BE2C (cell line): Measurements from ENCODE around the gene RC3H1.
"Not testable (repeated sequence)": the region's sequence is repeated elsewhere in the genome, so short reads cannot be mapped to it uniquely, and the experiment has no call there.

Source experiments
- DNase-seq: peaks from one replicate; pipeline ENCODE4 v3.0.0-alpha.2; 2020
- H3K27me3 ChIP-seq: fragments of 250-450 bp; sonication (Bioruptor Pico); 2 replicates; pipeline ENCODE4 v1.5.1; 2020; ENCODE audit warnings: mild to moderate bottlenecking
- H3K36me3 ChIP-seq: fragments of 250-450 bp; sonication (Bioruptor Pico); 2 replicates; pipeline ENCODE4 v1.5.1; 2020; ENCODE audit warnings: mild to moderate bottlenecking
- H3K4me1 ChIP-seq: fragments of 250-450 bp; sonication (Bioruptor Pico); 2 replicates; pipeline ENCODE4 v1.5.1; 2020
- H3K4me3 ChIP-seq: 2 replicates; pipeline ENCODE4 v1.5.1; 2011; ENCODE audit warnings: low read depth, low read length
- H3K9me3 ChIP-seq: fragments of 250-450 bp; sonication (Bioruptor Pico); 2 replicates; pipeline ENCODE4 v1.5.1; 2020
- CTCF ChIP-seq: IDR thresholded peaks from 2 replicates; pipeline ENCODE4 v1.5.1; 2012; ENCODE audit warnings: mild to moderate bottlenecking, low read depth, low read length

The RC3H1 gene

DNA sequence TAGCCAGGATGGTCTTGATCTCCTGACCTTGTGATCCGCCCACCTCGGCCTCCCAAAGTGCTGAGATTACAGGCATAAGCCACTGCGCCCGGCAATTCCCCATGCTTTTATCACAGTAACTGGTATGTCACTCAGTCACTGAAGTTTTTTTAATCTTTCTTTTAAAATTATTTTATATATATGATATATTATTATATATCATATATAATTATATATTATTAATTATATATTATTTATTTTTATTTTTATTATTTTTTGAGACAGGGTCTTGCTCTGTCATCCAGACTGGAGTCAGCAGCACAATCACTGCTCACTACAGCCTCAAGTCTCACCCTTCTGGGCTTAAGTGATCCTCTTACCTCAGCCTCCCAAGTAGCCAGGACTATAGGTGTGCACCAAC, 18.3 kb downstream of the RC3H1 start:
- no peak overlapping the region for H3K4me3 ChIP-seq
- H3K36me3 ChIP-seq, result no peaks in the 10 kb centered on the region; the same call in 1 of the 2 replicates
- TF ChIP-seq CTCF, result no peak
- H3K9me3 ChIP-seq, result no peaks in the 10 kb centered on the region
- no peak for DNase-seq
- H3K27me3 ChIP-seq, result no peaks in the 10 kb centered on the region; the same call in 1 of the 2 replicates
- peaks cover 24% of the 10 kb centered on the region for H3K4me1 ChIP-seq

- TF ChIP-seq CTCF, result no peak
- Histone ChIP-seq H3K9me3 (no peaks in the 10 kb centered on the region), H3K4me1 (peaks cover 27% of the 10 kb centered on the region), H3K36me3 (no peaks in the 10 kb centered on the region; the same call in 1 of the 2 replicates), H3K4me3 (no peak overlapping the region), H3K27me3 (no peaks in the 10 kb centered on the region; the same call in 1 of the 2 replicates)
- no peak for DNase-seq
Observed at GRCh38 chr1:174001573-174001972, 20.6 kb downstream of the RC3H1 start.

GRCh38 chr1:174000371-174000770, 21.8 kb downstream of the RC3H1 start:
- Histone ChIP-seq H3K27me3 (no peaks in the 10 kb centered on the region; the same call in 1 of the 2 replicates), H3K36me3 (no peaks in the 10 kb centered on the region; the same call in 1 of the 2 replicates), H3K9me3 (no peaks in the 10 kb centered on the region), H3K4me3 (peak overlapping the region; percentile 6), H3K4me1 (peaks cover 21% of the 10 kb centered on the region)
- peak; percentile 17 for DNase-seq
- no peak for TF ChIP-seq CTCF

DNA sequence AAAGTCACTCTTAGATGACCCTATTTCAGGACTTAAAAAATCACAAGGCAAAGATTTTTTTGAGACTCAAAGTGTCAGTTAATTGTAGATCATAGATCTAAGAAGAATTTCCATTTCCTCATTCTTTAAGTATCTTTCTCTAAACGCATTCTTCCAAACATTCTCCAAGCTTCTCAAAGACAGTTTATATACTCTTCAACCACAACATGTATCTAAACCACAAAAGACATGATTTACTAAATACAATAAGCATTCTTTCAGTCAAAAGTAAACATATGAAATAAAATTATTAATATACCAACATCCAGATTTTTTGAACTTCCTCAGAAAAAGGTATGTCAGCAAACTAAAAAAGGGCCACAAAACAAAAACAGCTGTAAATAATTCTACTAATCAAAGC, 24.4 kb downstream of the RC3H1 start:
- no peak for DNase-seq
- Histone ChIP-seq H3K4me3 (no peak overlapping the region), H3K36me3 (peaks cover under 1% of the 10 kb centered on the region)

DNA sequence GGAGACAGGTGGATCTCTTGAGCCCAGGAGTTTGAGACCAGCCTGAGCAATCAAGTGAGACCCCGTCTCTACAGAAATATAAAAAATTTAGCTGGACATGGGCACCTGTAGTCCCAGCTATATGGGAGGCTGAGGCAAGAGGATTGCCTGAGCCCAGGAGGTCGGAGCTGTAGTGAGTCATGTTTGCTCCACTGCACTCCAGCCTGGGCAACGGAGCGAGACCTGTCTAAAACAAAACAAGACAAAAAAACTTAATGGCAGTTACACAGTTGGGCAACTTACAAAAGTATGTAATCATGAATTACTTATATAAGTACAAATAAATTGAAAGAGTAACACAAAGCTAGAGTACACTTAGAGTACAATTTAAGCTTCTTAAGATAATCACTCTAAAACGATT, 25.2 kb downstream of the RC3H1 start:
- DNase-seq, result no peak
- TF ChIP-seq CTCF, result no peak
- Histone ChIP-seq H3K36me3 (peaks cover 9% of the 10 kb centered on the region), H3K9me3 (no peaks in the 10 kb centered on the region), H3K4me1 (peaks cover 21% of the 10 kb centered on the region), H3K27me3 (no peaks in the 10 kb centered on the region; the same call in 1 of the 2 replicates), H3K4me3 (no peak overlapping the region)

More for the DNA sequence above, 24.4 kb downstream of the RC3H1 start:
- TF ChIP-seq CTCF, result no peak
- Histone ChIP-seq H3K27me3 (no peaks in the 10 kb centered on the region; the same call in 1 of the 2 replicates), H3K4me1 (peaks cover 21% of the 10 kb centered on the region), H3K9me3 (no peaks in the 10 kb centered on the region)

DNA sequence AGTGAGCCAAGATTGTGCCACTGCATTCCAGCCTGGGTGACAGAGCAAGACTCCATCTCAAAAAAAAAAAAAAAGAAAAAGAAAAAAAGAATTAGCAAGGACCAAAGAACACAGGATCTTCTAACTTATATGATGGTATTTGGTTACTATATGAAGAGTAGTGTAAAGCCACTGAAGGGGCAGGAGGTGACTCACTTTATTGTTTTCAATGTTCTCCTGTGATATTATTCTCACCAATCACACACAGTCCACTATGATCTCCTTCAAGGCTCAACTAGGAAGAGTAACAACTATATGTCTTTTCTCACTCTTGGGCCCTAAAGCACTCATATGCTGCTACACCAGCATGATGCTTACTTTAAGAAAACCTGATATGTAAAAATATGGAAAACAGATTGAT, 26.7 kb downstream of the RC3H1 start:
- Histone ChIP-seq H3K4me3 (no peak overlapping the region), H3K36me3 (peaks cover 24% of the 10 kb centered on the region), H3K4me1 (peaks cover 13% of the 10 kb centered on the region), H3K9me3 (no peaks in the 10 kb centered on the region), H3K27me3 (no peaks in the 10 kb centered on the region; the same call in 1 of the 2 replicates)
- DNase-seq, result no peak
- no peak for TF ChIP-seq CTCF

DNA sequence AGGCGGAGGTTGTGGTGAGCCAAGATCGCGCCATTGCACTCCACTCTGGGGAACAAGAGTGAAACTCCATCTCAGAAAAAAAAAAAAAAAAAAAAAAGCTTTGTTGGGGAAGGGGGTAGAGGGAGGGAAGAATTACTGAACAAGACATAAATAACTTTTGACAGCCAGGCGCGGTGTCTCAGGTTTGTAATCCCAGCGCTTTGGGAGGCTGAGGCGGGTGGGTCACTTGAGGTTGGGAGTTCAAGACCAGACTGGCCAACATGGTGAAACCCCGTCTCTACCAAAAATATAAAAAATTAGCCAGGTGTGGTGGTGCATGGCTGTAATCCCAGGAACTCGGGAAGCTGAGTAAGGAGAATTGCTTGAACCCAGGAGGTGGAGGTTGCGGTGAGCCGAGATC, 28.2 kb downstream of the RC3H1 start:
- not testable (repeated sequence) for DNase-seq, H3K27me3 ChIP-seq, H3K9me3 ChIP-seq, H3K4me1 ChIP-seq, H3K4me3 ChIP-seq
- H3K36me3 ChIP-seq, result peaks cover 28% of the 10 kb centered on the region
